Activated B cell treated with CpG ODN at 0.5 μM for 24 hours (primary cell): ENCODE data around the gene TGDS. TPM values are rescaled to one million over a fixed set of nuclear protein-coding genes. Genes with fewer than 3 reads are reported as not detected.

Experiments used
- ATAC-seq: fragments of 200-7000 bp; cut with Tn5 transposase; one replicate; pipeline ENCODE4 v1.10.0; 2021; ENCODE audit warnings: low read depth, mild to moderate bottlenecking, moderate library complexity
- CTCF ChIA-PET: fragments of 350-600 bp; sonication (Branson Sonifier 250); formaldehyde crosslinking; loops from one replicate; lab custom pipeline; 2021; ENCODE audit warnings: antibody characterized with exemption; lab: Charles Lee
- POLR2A ChIA-PET: fragments of 350-600 bp; sonication (Branson Sonifier 250); formaldehyde crosslinking; loops from one replicate; lab custom pipeline; 2021; ENCODE audit warnings: antibody characterized with exemption; lab: Charles Lee
- DNase-seq: peaks from one replicate; pipeline ENCODE4 v3.0.0; 2022
- H3K27ac Mint-ChIP-seq: one replicate; pipeline ENCODE4 v1.8.0; 2020; ENCODE audit warnings: mixed read lengths
- H3K27me3 Mint-ChIP-seq: one replicate; pipeline ENCODE4 v1.8.0; 2021; ENCODE audit warnings: mixed read lengths
- H3K36me3 Mint-ChIP-seq: one replicate; pipeline ENCODE4 v1.8.0; 2021; ENCODE audit warnings: low read depth, mixed read lengths
- H3K4me1 Mint-ChIP-seq: one replicate; pipeline ENCODE4 v1.8.0; 2021; ENCODE audit warnings: mixed read lengths
- H3K4me3 Mint-ChIP-seq: one replicate; pipeline ENCODE4 v1.8.0; 2020; ENCODE audit warnings: mild to moderate bottlenecking, mixed read lengths
- H3K9me3 Mint-ChIP-seq: one replicate; pipeline ENCODE4 v1.8.0; 2020; ENCODE audit warnings: mixed read lengths
- intact Hi-C: fragments of 100-400 bp; cut with micrococcal nuclease; formaldehyde crosslinking; loops from one replicate; pipeline ENCODE4 v1.15.1; 2024
- total RNA-seq: library from RNA; stranded (reverse); gene quantifications from 2 replicates; pipeline ENCODE4 v1.2.3, GENCODE V29; 2022
- TF ChIP-seq, protein P1 (sequence below): fragments of 200-600 bp; IDR thresholded peaks from one replicate; pipeline ENCODE4 v1.8.0; 2022; ENCODE audit warnings: antibody characterized with exemption, mild to moderate bottlenecking

The TGDS gene
- total RNA-seq, 1 donor from 2014 or later, result 12.7 TPM

DNA sequence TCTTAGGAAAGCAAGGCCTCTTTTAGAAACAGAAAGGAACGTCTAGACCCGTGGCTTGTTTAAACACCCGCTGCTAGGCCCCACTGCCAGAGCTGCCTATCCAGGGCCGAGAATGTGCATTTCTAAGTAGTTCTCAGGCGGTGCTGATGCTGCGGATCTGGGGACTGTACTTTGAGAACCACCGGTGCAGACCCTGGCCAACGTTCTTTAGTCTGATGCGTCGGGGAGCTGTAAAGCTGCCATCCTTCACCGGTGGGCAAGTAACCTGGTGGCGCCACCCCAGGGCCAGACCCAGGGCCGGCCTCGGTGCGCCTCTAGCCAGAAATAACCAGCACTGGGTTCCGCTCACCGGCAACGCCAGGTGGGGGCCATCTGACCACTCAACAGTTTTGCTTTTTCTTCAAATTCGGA, 47.1 kb downstream of the TGDS start:
- intact Hi-C loops, result loop anchor here (1.0 to 2.0 kb wide), 4 partner anchors 47 to 1128 kb away; partner anchors contain the start of genes DNAJC3, GPR180 and TGDS
- Mint-ChIP-seq H3K4me3 (peak overlapping the region; percentile 88), H3K27ac (peak overlapping the region; percentile 92), H3K9me3 (no peaks in the 10 kb centered on the region), H3K27me3 (peaks cover 4% of the 10 kb centered on the region), H3K36me3 (peaks cover 5% of the 10 kb centered on the region), H3K4me1 (peaks cover 31% of the 10 kb centered on the region)
- TF ChIP-seq, protein P1, sequence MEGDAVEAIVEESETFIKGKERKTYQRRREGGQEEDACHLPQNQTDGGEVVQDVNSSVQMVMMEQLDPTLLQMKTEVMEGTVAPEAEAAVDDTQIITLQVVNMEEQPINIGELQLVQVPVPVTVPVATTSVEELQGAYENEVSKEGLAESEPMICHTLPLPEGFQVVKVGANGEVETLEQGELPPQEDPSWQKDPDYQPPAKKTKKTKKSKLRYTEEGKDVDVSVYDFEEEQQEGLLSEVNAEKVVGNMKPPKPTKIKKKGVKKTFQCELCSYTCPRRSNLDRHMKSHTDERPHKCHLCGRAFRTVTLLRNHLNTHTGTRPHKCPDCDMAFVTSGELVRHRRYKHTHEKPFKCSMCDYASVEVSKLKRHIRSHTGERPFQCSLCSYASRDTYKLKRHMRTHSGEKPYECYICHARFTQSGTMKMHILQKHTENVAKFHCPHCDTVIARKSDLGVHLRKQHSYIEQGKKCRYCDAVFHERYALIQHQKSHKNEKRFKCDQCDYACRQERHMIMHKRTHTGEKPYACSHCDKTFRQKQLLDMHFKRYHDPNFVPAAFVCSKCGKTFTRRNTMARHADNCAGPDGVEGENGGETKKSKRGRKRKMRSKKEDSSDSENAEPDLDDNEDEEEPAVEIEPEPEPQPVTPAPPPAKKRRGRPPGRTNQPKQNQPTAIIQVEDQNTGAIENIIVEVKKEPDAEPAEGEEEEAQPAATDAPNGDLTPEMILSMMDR, result no peak
- DNase-seq (no peak), ATAC-seq (peak; percentile 45)
- ChIA-PET CTCF (interaction anchor here (1.2 to 2.8 kb wide), 2 partner anchors 47 to 69 kb away, joined by 6 to 13 read pairs; partner anchors contain the start of gene TGDS), POLR2A (interaction anchor here (1.1 to 3.5 kb wide), 6 partner anchors 17 to 1128 kb away, joined by 3 to 92 read pairs (median 7); partner anchors contain the start of genes DNAJC3, GPR180 and TGDS)

- peaks cover 4% of the 10 kb centered on the region for H3K27me3 Mint-ChIP-seq
- peaks cover 31% of the 10 kb centered on the region for H3K4me1 Mint-ChIP-seq
- H3K9me3 Mint-ChIP-seq, result no peaks in the 10 kb centered on the region
- no peak for DNase-seq
- H3K4me3 Mint-ChIP-seq, result peak overlapping the region; percentile 88
- H3K27ac Mint-ChIP-seq, result peak overlapping the region; percentile 92
- no peak for ATAC-seq
- POLR2A ChIA-PET, result interaction anchor here (1.2 to 3.5 kb wide), 5 partner anchors 17 to 1128 kb away, joined by 3 to 92 read pairs (median 9); partner anchors contain the start of genes DNAJC3, GPR180 and TGDS
- TF ChIP-seq, protein P1, result no peak
- intact Hi-C loops, result loop anchor here (2.0 kb wide), 1 partner anchor 1128 kb away; the partner anchor contains the start of gene DNAJC3
- CTCF ChIA-PET, result interaction anchor here (1.2 to 2.8 kb wide), 2 partner anchors 48 to 69 kb away, joined by 6 to 13 read pairs; partner anchors contain the start of gene TGDS
- peaks cover 5% of the 10 kb centered on the region for H3K36me3 Mint-ChIP-seq
Observed at GRCh38 chr13:94548382-94548781, 47.6 kb downstream of the TGDS start.

DNA sequence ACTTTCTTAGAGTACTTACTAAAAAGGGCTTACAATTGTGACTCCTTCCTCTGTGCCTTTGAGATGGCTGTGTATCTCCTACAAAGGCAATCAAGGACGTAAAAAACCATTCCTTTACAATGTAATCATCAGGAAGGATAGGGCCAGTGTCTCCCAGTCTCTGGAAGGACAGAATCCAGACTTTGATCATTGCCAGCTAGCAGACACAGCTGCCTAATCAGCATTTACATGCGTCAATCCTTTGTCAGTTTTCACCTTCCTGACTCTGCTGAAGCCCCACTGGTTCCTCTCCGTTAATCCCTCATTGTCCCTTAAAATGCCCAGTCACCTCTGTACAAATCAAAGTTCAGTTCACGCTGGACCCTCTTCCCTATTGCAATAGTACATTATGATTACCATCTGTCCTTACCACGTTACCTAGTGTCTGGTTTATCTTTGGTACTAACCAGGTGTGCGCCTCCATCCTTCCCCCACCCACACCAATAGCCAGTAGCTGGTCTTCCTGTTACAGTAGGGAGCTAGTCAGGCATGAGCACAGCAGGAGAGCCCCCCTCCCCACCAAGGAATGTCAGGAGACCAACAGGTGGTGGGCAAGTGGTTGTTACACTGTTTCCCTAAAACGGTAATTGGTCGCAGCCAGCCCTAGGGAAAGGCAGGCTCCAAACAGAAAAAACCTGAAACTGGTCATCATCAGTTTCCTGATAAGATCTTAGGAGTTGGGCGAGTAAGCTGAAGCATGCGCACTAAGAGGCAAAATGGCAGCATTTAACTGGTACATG, 49.7 kb downstream of the TGDS start:
- H3K27ac Mint-ChIP-seq, result no peak overlapping the region
- ChIA-PET POLR2A (no interaction called here), CTCF (interaction anchor here (1.1 kb wide), 1 partner anchor 71 kb away, joined by 4 read pairs; no protein-coding TSS in a partner anchor)

GRCh38 chr13:94544922-94545321, 51.0 kb downstream of the TGDS start:
- ChIA-PET CTCF (interaction anchor here (0.6 kb wide), 1 partner anchor 617 kb away, joined by 3 read pairs; no protein-coding TSS in a partner anchor), POLR2A (no interaction called here)
- TF ChIP-seq, protein P1, result no peak
- H3K4me3 Mint-ChIP-seq, result no peak overlapping the region
- ATAC-seq (no peak), DNase-seq (no peak)
- H3K27ac Mint-ChIP-seq, result no peak overlapping the region
- H3K36me3 Mint-ChIP-seq, result peaks cover 5% of the 10 kb centered on the region
- no peaks in the 10 kb centered on the region for H3K9me3 Mint-ChIP-seq
- intact Hi-C loops, result no loop called here
- peaks cover 4% of the 10 kb centered on the region for H3K27me3 Mint-ChIP-seq
- H3K4me1 Mint-ChIP-seq, result peaks cover 21% of the 10 kb centered on the region

More for the DNA sequence above, 49.7 kb downstream of the TGDS start:
- Mint-ChIP-seq H3K36me3 (peaks cover 5% of the 10 kb centered on the region), H3K9me3 (no peaks in the 10 kb centered on the region), H3K4me1 (peaks cover 26% of the 10 kb centered on the region), H3K27me3 (peaks cover 4% of the 10 kb centered on the region), H3K4me3 (no peak overlapping the region)
- intact Hi-C loops, result no loop called here
- ATAC-seq (no peak), DNase-seq (no peak)
- TF ChIP-seq, protein P1, result no peak

DNA sequence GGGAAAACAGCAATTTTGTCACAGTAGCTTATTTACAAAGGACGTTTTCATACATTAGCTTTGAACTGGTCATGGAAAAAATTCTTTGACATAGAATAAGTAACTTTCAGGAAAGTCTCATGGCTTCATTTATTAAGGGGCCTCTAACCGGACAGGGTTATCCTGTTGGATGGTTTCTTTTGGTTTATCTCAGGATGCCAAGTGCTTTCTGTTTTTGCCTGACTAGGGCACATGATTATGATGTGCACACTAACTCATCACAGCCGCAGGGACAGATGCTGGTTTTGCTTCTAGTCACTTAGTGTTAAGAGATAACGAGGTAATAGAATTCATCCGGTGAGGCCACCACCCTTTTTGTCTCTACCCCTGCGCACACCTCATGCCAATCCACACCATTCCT, 53.0 kb downstream of the TGDS start:
- no peak for DNase-seq
- H3K9me3 Mint-ChIP-seq, result no peaks in the 10 kb centered on the region
- H3K27me3 Mint-ChIP-seq, result peaks cover 4% of the 10 kb centered on the region
- intact Hi-C loops, result no loop called here
- ChIA-PET POLR2A (no interaction called here), CTCF (no interaction called here)
- no peak overlapping the region for H3K27ac Mint-ChIP-seq
- H3K4me3 Mint-ChIP-seq, result no peak overlapping the region
- no peak for ATAC-seq
- TF ChIP-seq, protein P1, result no peak
- H3K36me3 Mint-ChIP-seq, result no peaks in the 10 kb centered on the region
- peaks cover 7% of the 10 kb centered on the region for H3K4me1 Mint-ChIP-seq
